PC-3 (cell line): ENCODE data around the gene TNFRSF1B. TPM values are rescaled to one million over a fixed set of nuclear protein-coding genes. Genes with fewer than 3 reads are reported as not detected.

Experiments used
- ATAC-seq: fragments of 200-7000 bp; cut with Tn5 transposase; 2 replicates; pipeline ENCODE4 v1.9.1; 2020; ENCODE audit warnings: mild to moderate bottlenecking, moderate library complexity
- BruUV-seq: library from RNA; stranded (reverse); fragments of 400-500 nt; replicated peaks from 2 replicates; lab custom pipeline; 2021; lab: Mats Ljungman, UMichigan
- CTCF ChIA-PET: fragments of 300-600 bp; sonication (Branson Sonifier 250); formaldehyde crosslinking; loops from one replicate; lab custom pipeline; 2022; ENCODE audit warnings: antibody characterized with exemption; lab: Charles Lee
- POLR2A ChIA-PET: fragments of 300-600 bp; sonication (Branson Sonifier 250); formaldehyde crosslinking; loops from one replicate; lab custom pipeline; 2022; ENCODE audit warnings: antibody characterized with exemption; ENCODE audit not compliant: unreplicated experiment; lab: Charles Lee
- DNase-seq: peaks from one replicate; pipeline ENCODE4 v3.0.0-alpha.2; 2015
- H2AFZ ChIP-seq: fragments of 300-600 bp; sonication (generic); 2 replicates; pipeline ENCODE4 v1.6.0; 2016; ENCODE audit warnings: antibody characterized with exemption, low read length
- H3F3A ChIP-seq: fragments of 300-600 bp; sonication (generic); one replicate; pipeline ENCODE4 v1.6.0; 2017; ENCODE audit warnings: antibody characterized with exemption, low read length, control low read depth, mild to moderate bottlenecking; ENCODE audit not compliant: unreplicated experiment
- H3K27ac ChIP-seq: fragments of 300-600 bp; sonication (generic); 2 replicates; pipeline ENCODE4 v1.5.1; 2016; ENCODE audit warnings: mild to moderate bottlenecking, low read length
- H3K27me3 ChIP-seq: fragments of 300-600 bp; sonication (generic); 2 replicates; pipeline ENCODE4 v1.6.1; 2016; ENCODE audit warnings: low read length, mixed read lengths
- H3K36me3 ChIP-seq: fragments of 300-600 bp; sonication (generic); 2 replicates; pipeline ENCODE4 v1.6.1; 2016; ENCODE audit warnings: low read depth, mixed run types, low read length, mixed read lengths
- H3K4me1 ChIP-seq: fragments of 300-600 bp; sonication (generic); 2 replicates; pipeline ENCODE4 v1.5.1; 2016; ENCODE audit warnings: low read length; ENCODE audit not compliant: insufficient read depth
- H3K4me2 ChIP-seq: fragments of 300-600 bp; sonication (generic); 2 replicates; pipeline ENCODE4 v1.6.0; 2016; ENCODE audit warnings: low read length
- H3K4me3 ChIP-seq: fragments of 300-600 bp; sonication (generic); 2 replicates; pipeline ENCODE4 v1.5.1; 2016; ENCODE audit warnings: mild to moderate bottlenecking, low read length, mixed read lengths
- H3K79me2 ChIP-seq: fragments of 300-600 bp; sonication (generic); 2 replicates; pipeline ENCODE4 v1.6.1; 2017; ENCODE audit warnings: low read length, mixed read lengths
- H3K9ac ChIP-seq: fragments of 300-600 bp; sonication (generic); 2 replicates; pipeline ENCODE4 v1.6.0; 2016; ENCODE audit warnings: mild to moderate bottlenecking, low read length
- H3K9me2 ChIP-seq: fragments of 300-600 bp; sonication (generic); replicated peaks from 2 replicates; pipeline ENCODE4 v1.6.1; 2016; ENCODE audit warnings: mixed run types, low read length, mixed read lengths
- H3K9me3 ChIP-seq: fragments of 300-600 bp; sonication (generic); 2 replicates; pipeline ENCODE4 v1.6.1; 2016; ENCODE audit warnings: low read length, mixed read lengths
- H4K20me1 ChIP-seq: fragments of 300-600 bp; sonication (generic); 2 replicates; pipeline ENCODE4 v1.6.1; 2016; ENCODE audit warnings: low read length, mixed read lengths
- EZH2 ChIP-seq: fragments of 300-600 bp; sonication (generic); IDR thresholded peaks from one replicate; pipeline ENCODE4 v1.6.1; 2017; ENCODE audit warnings: antibody characterized with exemption, mild to moderate bottlenecking, low read length; ENCODE audit not compliant: unreplicated experiment
- EZH2phosphoT487 ChIP-seq: fragments of 300-600 bp; sonication (generic); IDR thresholded peaks from 2 replicates; pipeline ENCODE4 v1.6.1; 2018; ENCODE audit warnings: mild to moderate bottlenecking, antibody characterized with exemption, low read length, borderline replicate concordance
- intact Hi-C: fragments of 100-400 bp; cut with micrococcal nuclease; formaldehyde crosslinking; loops from 2 replicates; pipeline ENCODE4 v1.9.0; 2023
- total RNA-seq: library from RNA; depleted of rRNA; stranded (reverse); fragments of >200 nt; gene quantifications from 2 replicates; pipeline ENCODE4 v1.2.3, GENCODE V29; 2014
- TF ChIP-seq, protein P1 (sequence below): fragments of 300-600 bp; sonication (generic); conservative IDR thresholded peaks from 2 replicates; pipeline ENCODE4 v1.5.1; 2017; ENCODE audit warnings: antibody characterized with exemption, low read depth, mild to moderate bottlenecking, low read length

The TNFRSF1B gene
- total RNA-seq, 1 experiment from 2014 or later, result 1.3 TPM

DNA sequence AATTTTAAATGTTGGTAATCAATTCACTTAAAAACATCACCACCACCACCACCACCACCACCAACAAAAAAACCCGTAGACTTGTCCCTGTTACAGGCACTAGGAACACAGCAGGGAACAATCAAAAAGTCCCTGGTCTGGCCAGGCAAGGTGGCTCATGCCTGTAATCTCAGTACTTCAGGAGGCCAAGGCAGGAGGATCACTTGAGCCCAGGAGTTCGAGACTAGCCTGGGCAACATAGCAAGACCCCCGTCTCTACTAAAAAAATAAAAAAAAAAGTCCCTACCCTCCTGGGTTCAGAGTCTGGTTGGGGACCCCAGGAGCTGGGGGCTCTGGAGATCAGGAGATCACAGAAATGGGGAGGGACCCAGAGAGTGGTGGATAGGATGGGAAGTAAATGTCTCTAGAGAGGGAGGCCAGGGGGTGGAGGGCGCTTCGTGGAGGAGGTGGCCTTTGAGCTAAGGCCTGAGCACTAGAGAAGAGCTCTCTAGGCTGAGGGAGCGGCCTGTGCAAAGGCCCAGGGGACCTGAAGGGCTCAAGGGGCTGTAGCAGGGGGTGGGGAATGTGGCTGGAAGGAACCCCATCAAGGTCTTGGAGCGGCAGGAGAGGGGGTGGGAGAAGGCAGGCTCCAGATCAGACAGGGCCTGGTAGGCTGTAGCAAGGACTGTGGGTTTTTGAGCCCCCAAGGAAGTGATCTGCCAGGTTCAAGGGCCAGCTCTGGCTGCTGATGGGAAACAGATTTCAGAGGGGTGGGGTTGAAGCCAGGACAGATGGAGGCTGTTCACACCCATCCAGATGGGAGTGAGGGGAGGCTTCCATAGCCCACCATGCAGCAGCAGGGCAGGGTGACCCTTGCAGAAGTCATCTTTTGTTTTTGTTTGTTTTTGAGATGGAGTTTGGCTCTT is 38.2 kb downstream of the TNFRSF1B start:
- no peak overlapping the region for H3K4me2 ChIP-seq
- H3K27ac ChIP-seq, result no peak overlapping the region
- BruUV-seq, result no TSS peak
- no peaks in the 10 kb centered on the region for H3K36me3 ChIP-seq
- no peak overlapping the region for H2AFZ ChIP-seq
- no peaks in the 10 kb centered on the region for H3F3A ChIP-seq
- H3K9me2 ChIP-seq, result no peaks in the 10 kb centered on the region
- ChIA-PET POLR2A (no interaction called here), CTCF (no interaction called here)
- H3K27me3 ChIP-seq, result no peaks in the 10 kb centered on the region
- intact Hi-C loops, result no loop called here
- no peaks in the 10 kb centered on the region for H3K79me2 ChIP-seq
- no peaks in the 10 kb centered on the region for H3K4me1 ChIP-seq
- no peak overlapping the region for H3K9ac ChIP-seq
- TF ChIP-seq EZH2 (no peak), EZH2phosphoT487 (no peak)
- TF ChIP-seq, protein P1, sequence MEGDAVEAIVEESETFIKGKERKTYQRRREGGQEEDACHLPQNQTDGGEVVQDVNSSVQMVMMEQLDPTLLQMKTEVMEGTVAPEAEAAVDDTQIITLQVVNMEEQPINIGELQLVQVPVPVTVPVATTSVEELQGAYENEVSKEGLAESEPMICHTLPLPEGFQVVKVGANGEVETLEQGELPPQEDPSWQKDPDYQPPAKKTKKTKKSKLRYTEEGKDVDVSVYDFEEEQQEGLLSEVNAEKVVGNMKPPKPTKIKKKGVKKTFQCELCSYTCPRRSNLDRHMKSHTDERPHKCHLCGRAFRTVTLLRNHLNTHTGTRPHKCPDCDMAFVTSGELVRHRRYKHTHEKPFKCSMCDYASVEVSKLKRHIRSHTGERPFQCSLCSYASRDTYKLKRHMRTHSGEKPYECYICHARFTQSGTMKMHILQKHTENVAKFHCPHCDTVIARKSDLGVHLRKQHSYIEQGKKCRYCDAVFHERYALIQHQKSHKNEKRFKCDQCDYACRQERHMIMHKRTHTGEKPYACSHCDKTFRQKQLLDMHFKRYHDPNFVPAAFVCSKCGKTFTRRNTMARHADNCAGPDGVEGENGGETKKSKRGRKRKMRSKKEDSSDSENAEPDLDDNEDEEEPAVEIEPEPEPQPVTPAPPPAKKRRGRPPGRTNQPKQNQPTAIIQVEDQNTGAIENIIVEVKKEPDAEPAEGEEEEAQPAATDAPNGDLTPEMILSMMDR, result no peak
- ATAC-seq (no peak), DNase-seq (no peak)
- H3K9me3 ChIP-seq, result no peaks in the 10 kb centered on the region
- no peaks in the 10 kb centered on the region for H4K20me1 ChIP-seq
- no peak overlapping the region for H3K4me3 ChIP-seq

DNA sequence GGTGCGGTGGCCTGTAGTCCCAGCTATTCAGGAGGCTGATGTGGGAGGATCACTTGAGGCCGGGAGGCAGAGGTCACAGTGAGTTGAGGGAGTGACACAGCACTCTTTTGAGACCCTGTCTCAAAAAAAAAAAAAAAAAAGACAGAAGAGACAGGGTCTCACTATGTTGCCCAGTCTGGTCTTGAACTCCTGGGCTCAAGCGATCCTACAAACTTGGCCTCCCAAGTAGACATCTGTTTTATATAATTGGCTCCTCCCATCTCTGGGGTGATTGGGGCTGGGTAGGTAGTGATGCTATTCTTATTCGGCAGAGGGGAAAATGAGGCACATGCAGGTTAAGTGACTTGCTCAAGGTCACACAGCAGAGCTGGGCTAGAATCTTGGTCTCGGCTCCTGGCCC is 39.4 kb downstream of the TNFRSF1B start:
- H3K4me3 ChIP-seq, result no peak overlapping the region
- no peaks in the 10 kb centered on the region for H3K27me3 ChIP-seq
- POLR2A ChIA-PET, result interaction anchor here (0.6 kb wide), 1 partner anchor 73 kb away, joined by 3 read pairs; no protein-coding TSS in a partner anchor
- H2AFZ ChIP-seq, result no peak overlapping the region
- no peaks in the 10 kb centered on the region for H3K9me2 ChIP-seq
- TF ChIP-seq EZH2 (no peak), EZH2phosphoT487 (no peak)
- TF ChIP-seq, protein P1, result no peak
- H3K9me3 ChIP-seq, result no peaks in the 10 kb centered on the region
- DNase-seq (no peak), ATAC-seq (no peak)
- H3K4me1 ChIP-seq, result no peaks in the 10 kb centered on the region
- no TSS peak for BruUV-seq
- no peak overlapping the region for H3K4me2 ChIP-seq
- H3F3A ChIP-seq, result no peaks in the 10 kb centered on the region
- no peaks in the 10 kb centered on the region for H3K36me3 ChIP-seq
- CTCF ChIA-PET, result interaction anchor here (0.6 kb wide), 1 partner anchor 81 kb away, joined by 3 read pairs; no protein-coding TSS in a partner anchor
- intact Hi-C loops, result no loop called here
- no peaks in the 10 kb centered on the region for H4K20me1 ChIP-seq
- H3K9ac ChIP-seq, result no peak overlapping the region
- no peaks in the 10 kb centered on the region for H3K79me2 ChIP-seq
- H3K27ac ChIP-seq, result no peak overlapping the region
